HG03575 (cell line): ENCODE measurements around the gene RAB5B.
A peak's percentile ranks its signal among the peaks of the same experiment; 100 is the strongest.

Experiments used
- ATAC-seq: cut with Tn5 transposase; IDR thresholded peaks from one replicate; pipeline ENCODE4 v1.9.1; 2021; ENCODE audit not compliant: unreplicated experiment, insufficient number of reproducible peaks, low FRiP score; ENCODE audit errors: extremely low read depth

RAB5B gene, protein sequence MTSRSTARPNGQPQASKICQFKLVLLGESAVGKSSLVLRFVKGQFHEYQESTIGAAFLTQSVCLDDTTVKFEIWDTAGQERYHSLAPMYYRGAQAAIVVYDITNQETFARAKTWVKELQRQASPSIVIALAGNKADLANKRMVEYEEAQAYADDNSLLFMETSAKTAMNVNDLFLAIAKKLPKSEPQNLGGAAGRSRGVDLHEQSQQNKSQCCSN

DNA sequence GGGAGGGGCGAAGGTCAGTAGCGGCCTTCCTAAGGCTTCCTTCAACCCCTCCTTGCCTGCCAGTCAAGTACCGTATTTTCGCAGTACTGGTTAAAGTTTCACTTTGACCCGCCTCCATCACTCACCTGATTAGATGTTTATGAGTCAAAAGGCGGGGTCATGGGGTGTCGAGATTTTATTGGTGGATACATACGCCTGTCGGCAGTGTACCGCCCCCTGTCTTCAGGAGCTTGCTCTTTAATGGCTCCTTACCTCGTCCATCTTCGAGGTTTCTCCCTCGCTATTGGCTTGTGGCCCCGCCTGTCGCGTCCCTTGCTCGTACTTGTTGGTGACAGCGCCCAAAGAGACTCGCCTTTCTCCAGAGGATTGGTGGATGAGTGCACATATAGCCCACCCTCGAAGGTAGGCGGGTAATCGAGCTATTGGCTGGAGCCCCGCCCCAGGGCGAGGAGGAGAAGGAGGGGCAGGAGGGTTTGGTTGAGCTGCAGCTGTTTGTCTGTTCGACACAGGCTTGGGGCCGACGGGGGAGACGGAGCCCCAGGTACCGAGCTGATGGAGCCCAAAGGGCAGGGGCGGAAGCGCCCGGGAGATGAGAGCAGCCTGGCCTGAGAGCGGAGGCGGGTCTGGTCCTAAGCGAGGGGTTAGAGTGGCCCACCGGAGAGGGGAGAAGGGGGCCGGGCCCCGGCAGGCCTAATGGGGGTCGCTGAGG, at the start of gene RAB5B:
TSS of gene RAB5B (plus strand) at position 480 of the 709 bp plus-strand sequence. CDS start 12,883 bp downstream, outside the sequence.
- peak; percentile 90 for ATAC-seq

- ATAC-seq = no peak
Measured at GRCh38 chr12:55925371-55925770, 48.5 kb upstream of the RAB5B start.

GRCh38 chr12:55925870-55926737, 47.8 kb upstream of the RAB5B start:
- ATAC-seq = no peak

- ATAC-seq = no peak
Measured at GRCh38 chr12:55926738-55927587, 46.9 kb upstream of the RAB5B start.

DNA sequence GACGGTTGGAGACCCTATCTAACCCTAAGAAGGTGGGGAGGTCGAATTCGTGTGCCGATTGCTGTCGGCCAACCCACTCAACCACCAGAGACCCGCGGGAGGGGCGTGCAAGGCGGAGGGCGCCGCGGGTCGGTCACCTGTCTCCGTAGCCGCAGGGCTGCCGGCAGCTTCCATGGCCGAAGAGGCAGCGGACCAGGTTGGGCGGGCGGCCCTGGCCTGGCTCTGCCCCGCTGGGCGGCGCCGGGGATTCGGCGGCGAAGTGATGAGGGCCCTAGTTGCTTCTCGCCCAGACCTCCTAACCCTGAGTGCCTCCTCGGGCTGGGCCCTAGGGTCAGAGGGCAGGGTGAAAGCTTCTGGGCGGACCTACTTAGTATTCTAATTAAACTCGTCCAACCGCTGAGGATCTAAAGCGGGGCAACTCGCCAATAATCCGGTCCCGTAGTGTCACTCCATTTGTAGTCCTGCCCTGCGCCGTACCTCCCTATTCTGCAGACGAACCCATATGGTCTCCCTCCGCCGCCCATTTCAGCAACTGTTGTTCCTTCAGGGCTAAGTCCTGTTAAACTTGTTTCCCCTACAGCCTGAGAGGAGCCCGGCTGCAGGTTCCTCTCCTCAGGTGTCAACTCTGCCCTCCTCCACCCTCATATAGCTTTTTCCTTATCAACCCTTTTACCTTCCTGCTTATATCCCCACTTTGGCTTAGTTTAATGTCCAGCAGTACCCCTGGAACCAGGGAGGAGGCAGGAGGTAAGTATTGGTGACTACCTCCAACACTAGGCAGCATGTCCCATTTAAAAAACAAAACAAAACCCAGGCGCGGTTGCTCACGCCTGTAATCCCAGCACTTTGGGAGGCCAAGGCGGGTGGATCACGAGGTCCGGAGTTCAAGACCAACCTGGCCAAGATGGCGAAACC, 46.0 kb upstream of the RAB5B start, which contains the start of gene PYM1:
TSS of gene PYM1 (minus strand) at position 307 of the 915 bp plus-strand sequence. CDS start at position 174, 133 bp downstream.
- ATAC-seq = no peak

GRCh38 chr12:55929306-55929791, 44.5 kb upstream of the RAB5B start:
- ATAC-seq = peak; percentile 31

DNA sequence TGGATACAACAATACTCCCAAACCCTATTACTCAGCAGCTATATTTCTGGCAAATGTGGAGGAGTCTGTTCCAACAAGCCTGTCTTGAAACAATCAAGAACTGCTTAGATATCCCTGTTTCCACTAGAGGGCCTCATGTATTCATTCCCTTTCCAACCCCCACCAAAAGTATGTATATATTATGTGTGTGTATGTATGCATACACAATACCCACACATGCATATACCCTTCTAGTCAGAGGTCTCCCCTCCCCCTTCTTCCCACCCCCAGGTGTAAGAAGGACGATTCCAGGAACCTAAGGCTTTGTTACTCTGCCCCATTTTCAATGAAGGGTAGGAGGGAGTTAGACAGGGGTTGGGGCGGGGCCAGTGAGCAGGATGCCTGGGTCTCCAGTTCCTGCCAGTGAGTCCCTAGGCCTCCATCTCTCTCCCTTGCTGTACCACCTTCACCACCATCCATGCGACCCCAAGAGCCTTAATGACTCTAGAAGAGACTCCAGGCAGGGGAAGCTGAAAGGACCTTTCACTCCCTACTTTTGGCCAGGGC, 43.0 kb upstream of the RAB5B start, which contains the start of gene DGKA:
TSS of gene DGKA (plus strand) at position 392 of the 546 bp plus-strand sequence. CDS start 5,342 bp downstream, outside the sequence.
- ATAC-seq = no peak

DNA sequence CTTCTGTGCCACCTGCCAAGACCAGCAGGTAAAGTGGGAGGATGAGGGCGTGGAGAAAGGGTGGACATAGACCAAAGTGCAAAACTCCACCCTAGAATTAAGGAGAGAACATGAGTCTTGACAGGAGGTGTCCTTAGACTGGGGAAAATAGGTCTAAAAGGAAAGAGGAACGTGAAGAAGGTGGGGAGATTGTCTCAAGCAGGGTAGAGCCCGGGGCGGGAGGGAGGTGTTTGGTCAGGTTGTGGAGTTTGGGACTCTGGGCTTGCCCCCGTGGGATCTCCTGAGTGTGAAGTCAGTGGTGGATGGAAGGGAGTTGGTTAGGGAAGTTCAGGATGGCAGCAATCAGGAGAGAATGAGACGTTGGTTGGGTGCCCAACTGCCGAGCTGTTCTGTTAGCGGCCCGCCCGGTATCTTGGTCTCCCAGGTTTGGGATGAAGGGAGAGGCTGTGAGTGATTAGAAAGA, 42.5 kb upstream of the RAB5B start:
- ATAC-seq = no peak

- ATAC-seq = no peak
Measured at GRCh38 chr12:55931780-55932550, 41.9 kb upstream of the RAB5B start.

GRCh38 chr12:55932551-55932910, 41.3 kb upstream of the RAB5B start:
- no peak for ATAC-seq

DNA sequence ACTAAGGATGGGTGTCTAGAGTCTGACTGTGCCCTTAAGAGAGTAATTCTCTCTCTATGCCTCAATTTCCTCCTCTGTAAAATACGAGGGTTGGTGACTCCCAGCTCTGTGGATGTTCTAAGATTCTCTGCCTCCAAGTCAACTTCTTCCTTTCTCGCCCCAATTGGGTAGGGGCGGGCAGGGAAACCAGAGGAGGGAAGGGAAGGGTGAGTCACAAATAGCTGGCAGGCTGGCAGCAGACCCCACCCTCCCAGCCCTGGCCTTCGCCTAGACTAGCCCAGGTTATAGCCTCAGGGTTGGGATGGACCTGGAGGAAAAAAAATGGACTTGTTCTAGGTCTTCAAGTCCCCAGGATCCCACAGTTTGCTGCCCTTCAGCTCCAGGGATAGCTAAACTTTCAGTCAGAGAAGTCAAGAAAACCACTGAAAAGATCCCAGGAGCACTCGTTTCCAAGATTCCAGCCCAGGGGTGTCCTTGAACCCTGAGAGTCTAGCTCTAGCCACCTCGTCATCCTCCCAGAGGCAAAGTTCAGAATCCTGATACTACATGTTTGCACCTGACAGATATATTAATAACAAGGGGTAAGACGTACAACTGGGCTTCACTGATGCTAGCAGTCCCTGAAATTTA, 40.6 kb upstream of the RAB5B start:
- ATAC-seq = no peak

DNA sequence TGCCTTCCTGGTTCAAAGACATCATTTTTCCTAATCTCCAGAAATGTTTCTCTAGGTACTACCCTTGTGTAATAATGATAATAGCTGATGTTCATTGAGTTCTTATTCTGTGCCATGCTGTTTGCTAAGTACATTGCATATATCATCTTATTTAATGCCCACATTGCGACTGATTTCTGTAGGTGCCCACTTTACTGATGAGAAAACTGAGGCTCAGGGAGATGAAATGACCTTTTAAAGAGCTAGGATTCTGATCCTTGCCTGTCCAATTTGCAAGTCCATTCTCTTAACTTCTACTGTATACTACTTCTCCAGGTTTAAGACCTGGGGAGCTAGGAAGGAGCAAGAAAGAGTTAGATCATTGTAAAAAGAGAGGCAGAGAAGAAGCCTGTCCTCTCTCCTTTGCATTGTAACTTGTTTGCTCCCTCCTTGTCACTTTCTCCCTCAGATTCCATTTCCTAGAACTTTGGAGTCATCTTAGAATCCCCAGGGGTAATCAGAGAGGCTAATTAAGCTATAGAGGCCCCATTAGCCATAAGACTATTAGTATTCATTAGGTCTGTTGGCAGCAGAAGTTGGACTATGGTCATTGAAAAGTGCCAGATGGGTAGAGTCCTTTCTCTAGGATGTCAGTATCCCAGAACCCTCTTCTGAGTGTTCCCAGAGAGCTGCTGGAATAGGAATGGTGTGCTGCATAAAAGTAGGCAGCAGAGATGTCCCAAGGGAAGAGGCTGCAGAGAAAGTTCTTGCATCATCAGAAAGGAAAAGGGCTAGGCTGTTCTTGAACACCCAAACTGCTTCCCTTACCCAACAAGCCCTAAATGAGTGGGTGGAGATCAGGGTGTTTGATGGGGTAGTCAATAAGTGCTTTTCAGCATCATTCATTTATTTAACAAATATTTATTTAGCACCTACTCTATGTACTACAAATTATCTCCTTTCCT, 39.8 kb upstream of the RAB5B start:
- ATAC-seq = no peak

DNA sequence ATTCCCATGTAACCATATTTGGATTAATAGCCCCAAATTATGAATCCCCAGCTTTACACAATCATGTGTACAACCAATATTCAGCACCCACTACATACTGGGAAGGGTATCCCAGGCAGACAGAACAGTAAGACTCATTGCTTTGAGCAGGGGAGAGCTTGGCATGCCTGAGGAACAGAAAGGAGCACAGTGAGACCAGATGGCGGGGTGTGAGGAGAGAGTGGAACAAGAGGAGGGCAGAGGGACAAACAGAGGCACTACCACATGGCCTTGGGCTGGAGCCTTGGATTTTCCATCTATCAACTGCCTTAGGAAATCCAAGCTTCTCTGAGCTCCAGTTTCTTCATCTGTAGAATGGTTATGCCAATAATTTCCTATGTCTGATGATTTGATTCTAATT, 39.1 kb upstream of the RAB5B start:
- no peak for ATAC-seq

- no peak for ATAC-seq
Measured at GRCh38 chr12:55935738-55936151, 38.1 kb upstream of the RAB5B start.

DNA sequence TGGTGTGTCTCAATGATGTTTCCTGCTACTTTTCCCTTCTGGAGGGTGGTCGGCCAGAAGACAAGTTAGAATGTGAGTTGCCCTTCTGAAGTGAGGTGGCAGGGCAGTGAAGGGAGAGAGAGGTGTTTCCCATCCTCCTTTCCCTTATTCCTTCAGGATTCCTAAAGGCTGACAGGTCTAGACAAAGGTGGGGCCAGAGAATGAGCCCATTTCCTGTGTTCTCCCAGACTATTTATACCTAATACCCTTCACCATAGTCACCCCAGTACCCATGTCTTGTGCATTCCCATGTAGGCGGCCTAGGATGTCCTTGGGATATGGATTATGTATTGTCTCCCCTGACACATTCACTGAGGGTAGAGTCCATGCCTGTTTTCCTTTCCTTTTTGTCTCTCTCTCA, 35.9 kb upstream of the RAB5B start:
- ATAC-seq = no peak
